HCT116 (cell line): ENCODE measurements around the gene F2RL3. TPM values are rescaled to one million over a fixed set of nuclear protein-coding genes. Genes with fewer than 3 reads are reported as not detected.

Source experiments
- ATAC-seq: fragments of 200-7000 bp; cut with Tn5 transposase; 2 replicates; pipeline ENCODE4 v1.9.1; 2020; ENCODE audit warnings: mild to moderate bottlenecking, moderate library complexity
- BruUV-seq: library from RNA; stranded (reverse); fragments of 400-500 nt; replicated peaks from 2 replicates; lab custom pipeline; 2021; lab: Mats Ljungman, UMichigan
- CTCF ChIA-PET: fragments of 300-600 bp; sonication (Branson Sonifier 250); formaldehyde crosslinking; loops from one replicate; lab custom pipeline; 2021; ENCODE audit warnings: antibody characterized with exemption; lab: Charles Lee
- POLR2A ChIA-PET: fragments of 300-600, 350-600 bp; sonication (Branson Sonifier 250); formaldehyde crosslinking; loops from one replicate; lab custom pipeline; 2021; ENCODE audit warnings: antibody characterized with exemption; lab: Charles Lee
- RAD21 ChIA-PET, 2 experiments: fragments of 300-600 bp; sonication (Branson Sonifier 250); formaldehyde crosslinking; loops; one replicate each; lab custom pipeline; 2023; ENCODE audit warnings: low total read pairs in 2 of 2; ENCODE audit not compliant: uncharacterized antibody in 2 of 2, unreplicated experiment in 2 of 2, low non-redundant PET in 1 of 2; lab: Charles Lee
- DNase-seq: peaks from one replicate; pipeline ENCODE4 v3.0.0-alpha.2; 2010; ENCODE audit warnings: low read depth, low spot score
- H2AFZ ChIP-seq: fragments of 200-600 bp; shearing (Covaris generic), sonication (generic); 2 replicates; pipeline ENCODE4 v1.6.1; 2017; ENCODE audit warnings: low read depth, mixed run types, mixed read lengths, antibody characterized with exemption, low read length; ENCODE audit not compliant: poor library complexity, severe bottlenecking
- H3K27ac ChIP-seq: 2 replicates; pipeline ENCODE4 v1.5.1; 2012; ENCODE audit warnings: low read depth, low read length
- H3K27me3 ChIP-seq: fragments of 200-600 bp; sonication (generic); 2 replicates; pipeline ENCODE4 v1.6.1; 2016; ENCODE audit warnings: mixed run types, low read length, mixed read lengths; ENCODE audit not compliant: insufficient read depth
- H3K36me3 ChIP-seq, 2 experiments: fragments of 200-500 bp in 1 of 2; fragments of 200-600 bp in 1 of 2; sonication (Bioruptor generic) in 1 of 2; sonication (generic) in 1 of 2; 2 replicates each; pipeline versions ENCODE4 v1.5.1 to v1.6.1; 2014 to 2016; ENCODE audit warnings: low read length in 2 of 2, inconsistent platforms in 1 of 2, mixed read lengths in 1 of 2, mixed run types in 1 of 2; ENCODE audit not compliant: insufficient read depth in 2 of 2, control insufficient read depth in 1 of 2
- H3K4me1 ChIP-seq, 2 experiments: fragments of 200-600 bp in 1 of 2; sonication (generic) in 1 of 2; 2 replicates each; pipeline versions ENCODE4 v1.5.1 to v1.6.1; 2012 to 2017; ENCODE audit warnings: low read length in 2 of 2, inconsistent platforms in 1 of 2, mild to moderate bottlenecking in 1 of 2, mixed read lengths in 1 of 2, mixed run types in 1 of 2, moderate library complexity in 1 of 2; ENCODE audit not compliant: insufficient read depth in 2 of 2, control insufficient read depth in 1 of 2
- H3K4me2 ChIP-seq: fragments of 200-600 bp; sonication (generic); 2 replicates; pipeline ENCODE4 v1.6.1; 2017; ENCODE audit warnings: mixed run types, low read length, mixed read lengths
- H3K4me3 ChIP-seq, 2 experiments: fragments of 200-600 bp in 1 of 2; sonication (generic) in 1 of 2; replicated peaks in 1 of 2; 2 replicates each; pipeline ENCODE4 v1.5.1; 2011 to 2016; ENCODE audit warnings: low read length in 2 of 2, control low read depth in 1 of 2, low read depth in 1 of 2, mild to moderate bottlenecking in 1 of 2, mixed read lengths in 1 of 2, mixed run types in 1 of 2
- H3K79me2 ChIP-seq: fragments of 200-600 bp; sonication (generic); 2 replicates; pipeline ENCODE4 v1.6.1; 2017; ENCODE audit warnings: mild to moderate bottlenecking, mixed run types, low read length, moderate library complexity, mixed read lengths; ENCODE audit not compliant: insufficient read depth
- H3K9ac ChIP-seq: fragments of 200-600 bp; sonication (generic); 2 replicates; pipeline ENCODE4 v1.6.1; 2016; ENCODE audit warnings: low read length, mixed read lengths
- H3K9me2 ChIP-seq: fragments of 200-600 bp; sonication (generic), shearing (Covaris generic); 2 replicates; pipeline ENCODE4 v1.6.1; 2017; ENCODE audit warnings: mixed run types, mild to moderate bottlenecking, moderate library complexity; ENCODE audit not compliant: insufficient read depth
- H3K9me3 ChIP-seq, 2 experiments: fragments of 200-500 bp in 1 of 2; fragments of 200-600 bp in 1 of 2; sonication (Bioruptor generic) in 1 of 2; sonication (generic) in 1 of 2; 2 replicates each; pipeline ENCODE4 v1.6.1; 2014 to 2017; ENCODE audit warnings: low read length in 2 of 2, mixed read lengths in 2 of 2, inconsistent platforms in 1 of 2, low read depth in 1 of 2, mild to moderate bottlenecking in 1 of 2, mixed run types in 1 of 2, moderate library complexity in 1 of 2; ENCODE audit not compliant: control insufficient read depth in 1 of 2, insufficient read depth in 1 of 2
- H4K20me1 ChIP-seq: fragments of 200-600 bp; sonication (generic), shearing (Covaris generic); 2 replicates; pipeline ENCODE4 v1.6.1; 2017; ENCODE audit warnings: mixed run types, mild to moderate bottlenecking, moderate library complexity; ENCODE audit not compliant: insufficient read depth
- CBX3 ChIP-seq: IDR thresholded peaks from 2 replicates; pipeline ENCODE4 v1.6.1; 2012; ENCODE audit warnings: low read depth
- CEBPB ChIP-seq: IDR thresholded peaks from 2 replicates; pipeline ENCODE4 v1.6.1; 2012; ENCODE audit warnings: low read depth
- ELF1 ChIP-seq: IDR thresholded peaks from 2 replicates; pipeline ENCODE4 v1.6.1; 2012; ENCODE audit warnings: low read depth, borderline replicate concordance
- EZH2 ChIP-seq: fragments of 200-600 bp; sonication (generic); IDR thresholded peaks from 2 replicates; pipeline ENCODE4 v1.6.1; 2017; ENCODE audit warnings: antibody characterized with exemption, mixed run types
- EZH2phosphoT487 ChIP-seq: fragments of 200-600 bp; IDR thresholded peaks from 2 replicates; pipeline ENCODE4 v1.6.1; 2018; ENCODE audit warnings: antibody characterized with exemption, borderline replicate concordance
- JUND ChIP-seq: IDR thresholded peaks from 2 replicates; pipeline ENCODE4 v1.6.1; 2012
- MAX ChIP-seq: IDR thresholded peaks from 2 replicates; pipeline ENCODE4 v1.6.1; 2012
- POLR2AphosphoS5 ChIP-seq: IDR thresholded peaks from 2 replicates; pipeline ENCODE4 v1.6.1; 2011; ENCODE audit warnings: mild to moderate bottlenecking, low read depth, low read length, moderate library complexity
- REST ChIP-seq: IDR thresholded peaks from 2 replicates; pipeline ENCODE4 v1.6.1; 2012; ENCODE audit warnings: low read depth
- SIN3A ChIP-seq: IDR thresholded peaks from 2 replicates; pipeline ENCODE4 v1.6.1; 2012; ENCODE audit warnings: low read depth
- SP1 ChIP-seq: IDR thresholded peaks from 2 replicates; pipeline ENCODE4 v1.6.1; 2012; ENCODE audit warnings: low read depth
- SRF ChIP-seq: IDR thresholded peaks from 2 replicates; pipeline ENCODE4 v1.6.1; 2012; ENCODE audit warnings: low read depth
- TCF7L2 ChIP-seq: IDR thresholded peaks from 2 replicates; pipeline ENCODE4 v1.7.0; 2011; ENCODE audit warnings: borderline replicate concordance, inconsistent platforms; ENCODE audit not compliant: insufficient read depth, insufficient read length; ENCODE audit errors: extremely low read depth
- YY1 ChIP-seq: IDR thresholded peaks from 2 replicates; pipeline ENCODE4 v1.6.1; 2011; ENCODE audit warnings: low read length, low read depth, moderate library complexity, mild to moderate bottlenecking; ENCODE audit not compliant: insufficient replicate concordance; ENCODE audit errors: extremely low read depth
- ZBTB33 ChIP-seq: IDR thresholded peaks from 2 replicates; pipeline ENCODE4 v1.6.1; 2011; ENCODE audit warnings: mild to moderate bottlenecking, low read length, moderate library complexity; ENCODE audit not compliant: insufficient replicate concordance; ENCODE audit errors: extremely low read depth
- ZNF274 ChIP-seq: fragments of 200-500 bp; sonication (Bioruptor generic); IDR thresholded peaks from 2 replicates; pipeline ENCODE4 v1.6.1; 2014; ENCODE audit warnings: mild to moderate bottlenecking, low read depth, low read length, inconsistent platforms
- intact Hi-C: fragments of 100-400 bp; cut with micrococcal nuclease; formaldehyde crosslinking; loops from 2 replicates; pipeline ENCODE4 v1.10.0; 2022
- total RNA-seq: library from RNA; stranded (reverse); gene quantifications from one replicate; pipeline ENCODE4 v1.2.1, GENCODE V29; 2021; ENCODE audit not compliant: unreplicated experiment
- TF ChIP-seq, protein P1 (sequence below): IDR thresholded peaks from 2 replicates; pipeline ENCODE4 v1.6.1; 2012
- TF ChIP-seq, protein P2 (sequence below), 3 experiments: fragments of 200-600 bp in 1 of 3; sonication (generic) in 1 of 3; IDR thresholded peaks in 2 of 3; conservative IDR thresholded peaks in 1 of 3; 2 replicates each; pipeline ENCODE4 v1.5.1; 2012 to 2017; ENCODE audit warnings: low read depth in 2 of 3, low read length in 2 of 3, antibody characterized with exemption in 1 of 3, borderline replicate concordance in 1 of 3, control low read depth in 1 of 3, mild to moderate bottlenecking in 1 of 3, mixed read lengths in 1 of 3, mixed run types in 1 of 3, moderate library complexity in 1 of 3; ENCODE audit not compliant: insufficient read depth in 1 of 3

Gene F2RL3
- total RNA-seq, 1 experiment from 2014 or later, result 0.10 TPM

- Histone ChIP-seq H3K9me2 (no peaks in the 10 kb centered on the region), H3K36me3 (no peaks in the 10 kb centered on the region), H2AFZ (no peak overlapping the region), H3K4me1 (peaks cover 0 to under 1% of the 10 kb centered on the region in 2 experiments; a peak in 2 of 4 replicates), H3K9ac (no peak overlapping the region), H3K27me3 (no peaks in the 10 kb centered on the region), H3K4me3 (no peak overlapping the region), H3K79me2 (no peaks in the 10 kb centered on the region), H4K20me1 (no peaks in the 10 kb centered on the region), H3K4me2 (no peak overlapping the region), H3K9me3 (no peaks in the 10 kb centered on the region), H3K27ac (no peak overlapping the region)
- BruUV-seq, result no TSS peak
- ATAC-seq (no peak), DNase-seq (no peak)
- CTCF ChIA-PET, result no interaction called here
- RAD21 ChIA-PET, result no interaction called here
- POLR2A ChIA-PET, result interaction anchor here (0.6 kb wide), 1 partner anchor 423 kb away, joined by 3 read pairs; no protein-coding TSS in a partner anchor
- TF ChIP-seq REST (no peak), EZH2phosphoT487 (no peak), MAX (no peak), SRF (no peak), EZH2 (no peak), POLR2AphosphoS5 (no peak), CEBPB (no peak), JUND (no peak), SP1 (no peak), CBX3 (no peak), SIN3A (no peak), ZNF274 (no peak), ELF1 (no peak), TCF7L2 (no peak), YY1 (no peak), ZBTB33 (no peak)
- TF ChIP-seq, protein P1, sequence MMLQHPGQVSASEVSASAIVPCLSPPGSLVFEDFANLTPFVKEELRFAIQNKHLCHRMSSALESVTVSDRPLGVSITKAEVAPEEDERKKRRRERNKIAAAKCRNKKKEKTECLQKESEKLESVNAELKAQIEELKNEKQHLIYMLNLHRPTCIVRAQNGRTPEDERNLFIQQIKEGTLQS, result no peak
- TF ChIP-seq, protein P2, sequence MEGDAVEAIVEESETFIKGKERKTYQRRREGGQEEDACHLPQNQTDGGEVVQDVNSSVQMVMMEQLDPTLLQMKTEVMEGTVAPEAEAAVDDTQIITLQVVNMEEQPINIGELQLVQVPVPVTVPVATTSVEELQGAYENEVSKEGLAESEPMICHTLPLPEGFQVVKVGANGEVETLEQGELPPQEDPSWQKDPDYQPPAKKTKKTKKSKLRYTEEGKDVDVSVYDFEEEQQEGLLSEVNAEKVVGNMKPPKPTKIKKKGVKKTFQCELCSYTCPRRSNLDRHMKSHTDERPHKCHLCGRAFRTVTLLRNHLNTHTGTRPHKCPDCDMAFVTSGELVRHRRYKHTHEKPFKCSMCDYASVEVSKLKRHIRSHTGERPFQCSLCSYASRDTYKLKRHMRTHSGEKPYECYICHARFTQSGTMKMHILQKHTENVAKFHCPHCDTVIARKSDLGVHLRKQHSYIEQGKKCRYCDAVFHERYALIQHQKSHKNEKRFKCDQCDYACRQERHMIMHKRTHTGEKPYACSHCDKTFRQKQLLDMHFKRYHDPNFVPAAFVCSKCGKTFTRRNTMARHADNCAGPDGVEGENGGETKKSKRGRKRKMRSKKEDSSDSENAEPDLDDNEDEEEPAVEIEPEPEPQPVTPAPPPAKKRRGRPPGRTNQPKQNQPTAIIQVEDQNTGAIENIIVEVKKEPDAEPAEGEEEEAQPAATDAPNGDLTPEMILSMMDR (IDR thresholded peaks at IDR 0.05 in 2 of 3, conservative IDR thresholded peaks at IDR 0.05 in 1 of 3; ENCODE audit: borderline replicate concordance in 1 of 3, insufficient read depth in 1 of 3, low read depth in 2 of 3, low read length in 2 of 3), result no peak
- intact Hi-C loops, result no loop called here
Measured at GRCh38 chr19:16904599-16904998, 15.8 kb downstream of the F2RL3 start.
